HG03460 (cell line): ENCODE measurements around the gene ABHD17C.
A peak's percentile ranks its signal among the peaks of the same experiment; 100 is the strongest.
"Not testable (repeated sequence)": the region's sequence is repeated elsewhere in the genome, so short reads cannot be mapped to it uniquely, and the experiment has no call there.

Experiments used
- ATAC-seq: cut with Tn5 transposase; IDR thresholded peaks from one replicate; pipeline ENCODE4 v1.9.1; 2021; ENCODE audit not compliant: unreplicated experiment

The ABHD17C gene

GRCh38 chr15:80695099-80695910 is at the start of gene ABHD17C:
Gene ABHD17C, plus strand, starts transcription at chr15:80695310. Its CDS starts 120 bp downstream, at chr15:80695430.
- peak; percentile 65 for ATAC-seq

- ATAC-seq, result no peak
These were observed 49.5 kb upstream of the ABHD17C start for GRCh38 chr15:80645494-80646065.

GRCh38 chr15:80647424-80647823 is 47.7 kb upstream of the ABHD17C start:
- not testable (repeated sequence) for ATAC-seq

- ATAC-seq, result no peak
These were observed 40.8 kb upstream of the ABHD17C start for GRCh38 chr15:80654299-80654698.

GRCh38 chr15:80659375-80659774 is 35.7 kb upstream of the ABHD17C start:
- no peak for ATAC-seq

- no peak for ATAC-seq
These were observed 35.0 kb upstream of the ABHD17C start for GRCh38 chr15:80660119-80660518.

- no peak for ATAC-seq
These were observed 33.0 kb upstream of the ABHD17C start for GRCh38 chr15:80662129-80662528.

GRCh38 chr15:80662757-80663553 is 32.2 kb upstream of the ABHD17C start:
- no peak for ATAC-seq

- ATAC-seq, result no peak
These were observed 30.0 kb upstream of the ABHD17C start for GRCh38 chr15:80665151-80665550.

- no peak for ATAC-seq
These were observed 27.2 kb upstream of the ABHD17C start for GRCh38 chr15:80667936-80668335.

GRCh38 chr15:80668546-80669236 is 26.4 kb upstream of the ABHD17C start:
- ATAC-seq, result no peak

GRCh38 chr15:80669663-80670273 is 25.3 kb upstream of the ABHD17C start:
- ATAC-seq, result peak; percentile 64

- ATAC-seq, result no peak
These were observed 21.4 kb upstream of the ABHD17C start for GRCh38 chr15:80673561-80674244.

GRCh38 chr15:80674245-80674614 is 20.9 kb upstream of the ABHD17C start:
- ATAC-seq, result no peak

- no peak for ATAC-seq
These were observed 18.1 kb upstream of the ABHD17C start for GRCh38 chr15:80677041-80677440.

GRCh38 chr15:80679167-80679803 is 15.8 kb upstream of the ABHD17C start:
- ATAC-seq, result no peak

- ATAC-seq, result no peak
These were observed 15.3 kb upstream of the ABHD17C start for GRCh38 chr15:80679804-80680175.

- no peak for ATAC-seq
These were observed 12.9 kb upstream of the ABHD17C start for GRCh38 chr15:80682201-80682600.

GRCh38 chr15:80684697-80685096 is 10.4 kb upstream of the ABHD17C start:
- ATAC-seq, result no peak

GRCh38 chr15:80685628-80686027 is 9.5 kb upstream of the ABHD17C start:
- ATAC-seq, result no peak
